Hippocampal formation (tissue), 2 donors: ENCODE measurements around the gene UPK3A.
"Not testable (repeated sequence)": the region's sequence is repeated elsewhere in the genome, so short reads cannot be mapped to it uniquely, and the experiment has no call there.

Experiments
- DNase-seq, 2 donors: peaks; one replicate each; lab custom pipeline; 2025; lab: John Stamatoyannopoulos, UW

Gene UPK3A

GRCh38 chr22:45309422-45310227 is 24.9 kb downstream of the UPK3A start, which contains the start of gene FAM118A:
FAM118A (plus strand) TSS chr22:45309934; CDS start chr22:45322380, 12,446 bp downstream.
- DNase-seq = peak; percentile 89 to 96

- DNase-seq = no peak
These were observed 25.7 kb downstream of the UPK3A start for GRCh38 chr22:45310331-45310976.

- DNase-seq = no peak
These were observed 26.3 kb downstream of the UPK3A start for GRCh38 chr22:45310977-45311531.

GRCh38 chr22:45312415-45312814 is 27.7 kb downstream of the UPK3A start:
- DNase-seq = no peak

- no peak for DNase-seq
These were observed 28.1 kb downstream of the UPK3A start for GRCh38 chr22:45312856-45313255.

GRCh38 chr22:45314054-45314721 is 29.4 kb downstream of the UPK3A start:
- no peak for DNase-seq

- no peak for DNase-seq
These were observed 30.0 kb downstream of the UPK3A start for GRCh38 chr22:45314786-45315185.

GRCh38 chr22:45316796-45317526 is 32.2 kb downstream of the UPK3A start:
- DNase-seq = no peak

GRCh38 chr22:45317551-45318167 is 32.9 kb downstream of the UPK3A start:
- DNase-seq = no peak

GRCh38 chr22:45318168-45318557 is 33.4 kb downstream of the UPK3A start:
- DNase-seq = peak in 1 of 2 donors; percentile 54

GRCh38 chr22:45318558-45319323 is 34.0 kb downstream of the UPK3A start:
- no peak for DNase-seq

GRCh38 chr22:45319324-45319685 is 34.6 kb downstream of the UPK3A start:
- no peak for DNase-seq

GRCh38 chr22:45320357-45320976 is 35.7 kb downstream of the UPK3A start:
- DNase-seq = no peak

- no peak for DNase-seq
These were observed 37.1 kb downstream of the UPK3A start for GRCh38 chr22:45321827-45322226.

- no peak for DNase-seq
These were observed 38.2 kb downstream of the UPK3A start for GRCh38 chr22:45322873-45323525.

GRCh38 chr22:45323695-45324094 is 38.9 kb downstream of the UPK3A start:
- no peak for DNase-seq

- DNase-seq = no peak
These were observed 39.6 kb downstream of the UPK3A start for GRCh38 chr22:45324311-45324711.

GRCh38 chr22:45328261-45328660 is 43.5 kb downstream of the UPK3A start:
- DNase-seq = not testable (repeated sequence)

- DNase-seq = no peak
These were observed 44.2 kb downstream of the UPK3A start for GRCh38 chr22:45328822-45329529.
